Liver (tissue), 9 donors: ENCODE measurements around the gene TCFL5. TPM values are rescaled to one million over a fixed set of nuclear protein-coding genes. Genes with fewer than 3 reads are reported as not detected.

ENCODE experiments used
- DNase-seq: peaks from one replicate; pipeline ENCODE4 v3.0.0-alpha.2; 2017; ENCODE audit warnings: low spot score
- H3K27ac ChIP-seq, 2 donors: one replicate each; pipeline ENCODE4 v1.7.0; 2013; ENCODE audit warnings: inconsistent platforms in 2 of 2, low read length in 2 of 2, control low read depth in 1 of 2, low read depth in 1 of 2, mild to moderate bottlenecking in 1 of 2
- H3K27me3 ChIP-seq, 4 donors: one replicate each; pipeline versions ENCODE4 v1.6.1 to v1.7.0; 2013; ENCODE audit warnings: low read length in 3 of 4, inconsistent platforms in 1 of 4, mild to moderate bottlenecking in 1 of 4, moderate library complexity in 1 of 4; ENCODE audit not compliant: control insufficient read depth in 4 of 4, insufficient read depth in 4 of 4
- H3K36me3 ChIP-seq, 4 donors: one replicate each; pipeline versions ENCODE4 v1.6.1 to v1.7.0; 2013; ENCODE audit warnings: low read length in 3 of 4, mild to moderate bottlenecking in 3 of 4, low read depth in 1 of 4, moderate library complexity in 1 of 4; ENCODE audit not compliant: control insufficient read depth in 4 of 4, insufficient read depth in 3 of 4
- H3K4me1 ChIP-seq, 4 donors: one replicate each; pipeline versions ENCODE4 v1.6.1 to v1.7.0; 2013; ENCODE audit warnings: low read length in 3 of 4, mild to moderate bottlenecking in 3 of 4, moderate library complexity in 1 of 4; ENCODE audit not compliant: control insufficient read depth in 4 of 4, insufficient read depth in 4 of 4
- H3K4me3 ChIP-seq, 3 donors: one replicate each; pipeline versions ENCODE4 v1.6.1 to v1.7.0; 2013; ENCODE audit warnings: low read length in 3 of 3, control low read depth in 1 of 3, low read depth in 1 of 3, mild to moderate bottlenecking in 1 of 3
- H3K9ac ChIP-seq, 2 donors: one replicate each; pipeline ENCODE4 v1.7.0; 2013; ENCODE audit warnings: low read length in 2 of 2, mild to moderate bottlenecking in 2 of 2, moderate library complexity in 2 of 2, control low read depth in 1 of 2, low read depth in 1 of 2
- H3K9me3 ChIP-seq, 4 donors: one replicate each; pipeline versions ENCODE4 v1.6.1 to v1.7.0; 2013; ENCODE audit warnings: low read length in 3 of 4; ENCODE audit not compliant: control insufficient read depth in 4 of 4
- EGR1 ChIP-seq, 2 donors: IDR thresholded peaks; 2 replicates each; pipeline ENCODE4 v1.6.1; 2016 to 2018; ENCODE audit warnings: antibody characterized with exemption in 2 of 2, low read depth in 2 of 2
- FOXA1 ChIP-seq: IDR thresholded peaks from 2 replicates; pipeline ENCODE4 v1.6.1; 2016; ENCODE audit warnings: antibody characterized with exemption
- FOXA2 ChIP-seq: IDR thresholded peaks from 2 replicates; pipeline ENCODE4 v1.6.1; 2016; ENCODE audit warnings: antibody characterized with exemption
- GABPA ChIP-seq, 2 donors: IDR thresholded peaks in 1 of 2; conservative IDR thresholded peaks in 1 of 2; 2 replicates each; pipeline ENCODE4 v1.6.1; 2016; ENCODE audit warnings: antibody characterized with exemption in 2 of 2, mild to moderate bottlenecking in 1 of 2, moderate library complexity in 1 of 2
- HNF4A ChIP-seq, 2 donors: conservative IDR thresholded peaks; 2 replicates each; pipeline ENCODE4 v1.6.1; 2016; ENCODE audit warnings: antibody characterized with exemption in 2 of 2, mild to moderate bottlenecking in 2 of 2
- HNF4G ChIP-seq: IDR thresholded peaks from 2 replicates; pipeline ENCODE4 v1.6.1; 2016; ENCODE audit warnings: antibody characterized with exemption
- JUND ChIP-seq, 2 donors: IDR thresholded peaks; 2 replicates each; pipeline ENCODE4 v1.6.1; 2016; ENCODE audit warnings: antibody characterized with exemption in 2 of 2
- NR2F2 ChIP-seq: IDR thresholded peaks from 2 replicates; pipeline ENCODE4 v1.6.1; 2016; ENCODE audit warnings: antibody characterized with exemption
- RAD21 ChIP-seq, 2 donors: IDR thresholded peaks; 2 replicates each; pipeline ENCODE4 v1.6.1; 2016; ENCODE audit warnings: antibody characterized with exemption in 2 of 2, mild to moderate bottlenecking in 2 of 2
- RXRA ChIP-seq, 2 donors: IDR thresholded peaks; 2 replicates each; pipeline ENCODE4 v1.6.1; 2017 to 2018; ENCODE audit warnings: antibody characterized with exemption in 2 of 2, mild to moderate bottlenecking in 1 of 2
- SP1 ChIP-seq: IDR thresholded peaks from 2 replicates; pipeline ENCODE4 v1.6.1; 2018; ENCODE audit warnings: antibody characterized with exemption, mild to moderate bottlenecking
- TAF1 ChIP-seq: conservative IDR thresholded peaks from 2 replicates; pipeline ENCODE4 v1.6.1; 2016; ENCODE audit warnings: antibody characterized with exemption, mild to moderate bottlenecking
- YY1 ChIP-seq: IDR thresholded peaks from 2 replicates; pipeline ENCODE4 v1.6.1; 2016; ENCODE audit warnings: antibody characterized with exemption, mild to moderate bottlenecking
- WGBS: extraction: QIAGEN DNeasy Blood & Tissue Kit; methylation state at CpG from one replicate; pipeline ENCODE4 v1.1.7; 2013; 5-methylcytosine and 5-hydroxymethylcytosine counted together
- polyA plus RNA-seq, 2 donors: library from polyadenylated mRNA; stranded (reverse) in 1 of 2; unstranded in 1 of 2; fragments of 200-250 nt in 1 of 2; fragments of >200 nt in 1 of 2; fragmentation: Nextera tagmentation in 1 of 2; extraction: Ambion mirVana in 1 of 2; gene quantifications; one replicate each; pipeline versions ENCODE4 v1.2.1 to v1.2.3, GENCODE V29; 2013 to 2015
- total RNA-seq, 2 donors: library from RNA; depleted of rRNA; stranded (reverse); fragments of >200 nt; gene quantifications; one replicate each; pipeline ENCODE4 v1.2.3, GENCODE V29; 2014
- TF ChIP-seq, protein P1 (sequence below): IDR thresholded peaks from 2 replicates; pipeline ENCODE4 v1.6.1; 2016; ENCODE audit warnings: antibody characterized with exemption
- TF ChIP-seq, protein P2 (sequence below): IDR thresholded peaks from 2 replicates; pipeline ENCODE4 v1.6.1; 2016; ENCODE audit warnings: antibody characterized with exemption
- TF ChIP-seq, protein P3 (sequence below): fragments of 150-350 bp; IDR thresholded peaks from 2 replicates; pipeline ENCODE4 v1.5.1; 2017; ENCODE audit warnings: improper control_type of control experiment, low read depth, low read length; ENCODE audit not compliant: missing input control
- TF ChIP-seq, protein P4 (sequence below): IDR thresholded peaks from 2 replicates; pipeline ENCODE4 v1.6.1; 2016; ENCODE audit warnings: antibody characterized with exemption, mild to moderate bottlenecking
- donor health status: healthy.
- donor health status: healthy.
- donor health status: healthy.
- donor health status: healthy.
- donor health status: healthy.

TCFL5 gene
- total and polyA plus RNA-seq, 4 donors, result 0.79 to 3.8 (median 2.2) TPM

DNA sequence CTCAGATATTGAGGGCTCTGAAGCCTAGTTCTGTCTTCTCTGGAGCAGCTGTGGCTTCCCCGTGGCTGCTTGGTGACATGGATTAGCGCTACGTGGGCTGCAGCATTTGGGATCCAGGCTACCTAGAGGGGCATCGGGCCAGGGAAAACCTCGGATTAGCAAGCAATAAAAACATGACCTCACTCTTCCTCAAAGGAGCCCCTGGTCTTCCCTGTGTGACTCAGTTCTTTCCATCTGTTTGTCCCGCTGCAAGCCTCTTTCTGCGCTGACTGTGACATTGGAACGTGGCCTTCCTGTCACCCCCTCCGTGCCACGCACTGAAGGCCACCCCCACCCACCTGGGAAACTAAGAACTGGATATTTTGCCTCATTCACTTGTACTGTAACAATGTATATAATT, 61.7 kb downstream of the TCFL5 start:
- H3K4me3 ChIP-seq, result no peak overlapping the region
- H3K27me3 ChIP-seq, result no peaks in the 10 kb centered on the region
- peaks cover 16 to 52% (median 31%) of the 10 kb centered on the region in 4 donors for H3K4me1 ChIP-seq
- no peaks in the 10 kb centered on the region for H3K9me3 ChIP-seq
- no peak for DNase-seq
- H3K9ac ChIP-seq, result no peak overlapping the region
- no peak overlapping the region for H3K27ac ChIP-seq
- H3K36me3 ChIP-seq, result peaks cover 0 to 15% (median 10%) of the 10 kb centered on the region in 4 donors
- WGBS, result 94% methylated on average over 10 of the region's 10 CpGs
- TF ChIP-seq EGR1 (IDR thresholded peaks at IDR 0.05; ENCODE audit: low read depth in 2 of 2), result no peak
- TF ChIP-seq GABPA (IDR thresholded peaks at IDR 0.05 in 1 of 2, conservative IDR thresholded peaks at IDR 0.05 in 1 of 2), result no peak
- TF ChIP-seq, protein P1, sequence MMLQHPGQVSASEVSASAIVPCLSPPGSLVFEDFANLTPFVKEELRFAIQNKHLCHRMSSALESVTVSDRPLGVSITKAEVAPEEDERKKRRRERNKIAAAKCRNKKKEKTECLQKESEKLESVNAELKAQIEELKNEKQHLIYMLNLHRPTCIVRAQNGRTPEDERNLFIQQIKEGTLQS, result no peak
- no peak for TF ChIP-seq RXRA (IDR thresholded peaks at IDR 0.05)
- no peak for TF ChIP-seq HNF4A (conservative IDR thresholded peaks at IDR 0.05)
- no peak for TF ChIP-seq FOXA2
- no peak for TF ChIP-seq SP1
- TF ChIP-seq, protein P2, sequence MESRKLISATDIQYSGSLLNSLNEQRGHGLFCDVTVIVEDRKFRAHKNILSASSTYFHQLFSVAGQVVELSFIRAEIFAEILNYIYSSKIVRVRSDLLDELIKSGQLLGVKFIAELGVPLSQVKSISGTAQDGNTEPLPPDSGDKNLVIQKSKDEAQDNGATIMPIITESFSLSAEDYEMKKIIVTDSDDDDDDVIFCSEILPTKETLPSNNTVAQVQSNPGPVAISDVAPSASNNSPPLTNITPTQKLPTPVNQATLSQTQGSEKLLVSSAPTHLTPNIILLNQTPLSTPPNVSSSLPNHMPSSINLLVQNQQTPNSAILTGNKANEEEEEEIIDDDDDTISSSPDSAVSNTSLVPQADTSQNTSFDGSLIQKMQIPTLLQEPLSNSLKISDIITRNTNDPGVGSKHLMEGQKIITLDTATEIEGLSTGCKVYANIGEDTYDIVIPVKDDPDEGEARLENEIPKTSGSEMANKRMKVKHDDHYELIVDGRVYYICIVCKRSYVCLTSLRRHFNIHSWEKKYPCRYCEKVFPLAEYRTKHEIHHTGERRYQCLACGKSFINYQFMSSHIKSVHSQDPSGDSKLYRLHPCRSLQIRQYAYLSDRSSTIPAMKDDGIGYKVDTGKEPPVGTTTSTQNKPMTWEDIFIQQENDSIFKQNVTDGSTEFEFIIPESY, result no peak
- no peak for TF ChIP-seq RAD21 (IDR thresholded peaks at IDR 0.05)
- no peak for TF ChIP-seq FOXA1
- TF ChIP-seq NR2F2, result no peak
- TF ChIP-seq, protein P3, sequence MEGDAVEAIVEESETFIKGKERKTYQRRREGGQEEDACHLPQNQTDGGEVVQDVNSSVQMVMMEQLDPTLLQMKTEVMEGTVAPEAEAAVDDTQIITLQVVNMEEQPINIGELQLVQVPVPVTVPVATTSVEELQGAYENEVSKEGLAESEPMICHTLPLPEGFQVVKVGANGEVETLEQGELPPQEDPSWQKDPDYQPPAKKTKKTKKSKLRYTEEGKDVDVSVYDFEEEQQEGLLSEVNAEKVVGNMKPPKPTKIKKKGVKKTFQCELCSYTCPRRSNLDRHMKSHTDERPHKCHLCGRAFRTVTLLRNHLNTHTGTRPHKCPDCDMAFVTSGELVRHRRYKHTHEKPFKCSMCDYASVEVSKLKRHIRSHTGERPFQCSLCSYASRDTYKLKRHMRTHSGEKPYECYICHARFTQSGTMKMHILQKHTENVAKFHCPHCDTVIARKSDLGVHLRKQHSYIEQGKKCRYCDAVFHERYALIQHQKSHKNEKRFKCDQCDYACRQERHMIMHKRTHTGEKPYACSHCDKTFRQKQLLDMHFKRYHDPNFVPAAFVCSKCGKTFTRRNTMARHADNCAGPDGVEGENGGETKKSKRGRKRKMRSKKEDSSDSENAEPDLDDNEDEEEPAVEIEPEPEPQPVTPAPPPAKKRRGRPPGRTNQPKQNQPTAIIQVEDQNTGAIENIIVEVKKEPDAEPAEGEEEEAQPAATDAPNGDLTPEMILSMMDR, result no peak
- no peak for TF ChIP-seq JUND (IDR thresholded peaks at IDR 0.05)
- TF ChIP-seq YY1, result no peak
- no peak for TF ChIP-seq TAF1
- TF ChIP-seq, protein P4, sequence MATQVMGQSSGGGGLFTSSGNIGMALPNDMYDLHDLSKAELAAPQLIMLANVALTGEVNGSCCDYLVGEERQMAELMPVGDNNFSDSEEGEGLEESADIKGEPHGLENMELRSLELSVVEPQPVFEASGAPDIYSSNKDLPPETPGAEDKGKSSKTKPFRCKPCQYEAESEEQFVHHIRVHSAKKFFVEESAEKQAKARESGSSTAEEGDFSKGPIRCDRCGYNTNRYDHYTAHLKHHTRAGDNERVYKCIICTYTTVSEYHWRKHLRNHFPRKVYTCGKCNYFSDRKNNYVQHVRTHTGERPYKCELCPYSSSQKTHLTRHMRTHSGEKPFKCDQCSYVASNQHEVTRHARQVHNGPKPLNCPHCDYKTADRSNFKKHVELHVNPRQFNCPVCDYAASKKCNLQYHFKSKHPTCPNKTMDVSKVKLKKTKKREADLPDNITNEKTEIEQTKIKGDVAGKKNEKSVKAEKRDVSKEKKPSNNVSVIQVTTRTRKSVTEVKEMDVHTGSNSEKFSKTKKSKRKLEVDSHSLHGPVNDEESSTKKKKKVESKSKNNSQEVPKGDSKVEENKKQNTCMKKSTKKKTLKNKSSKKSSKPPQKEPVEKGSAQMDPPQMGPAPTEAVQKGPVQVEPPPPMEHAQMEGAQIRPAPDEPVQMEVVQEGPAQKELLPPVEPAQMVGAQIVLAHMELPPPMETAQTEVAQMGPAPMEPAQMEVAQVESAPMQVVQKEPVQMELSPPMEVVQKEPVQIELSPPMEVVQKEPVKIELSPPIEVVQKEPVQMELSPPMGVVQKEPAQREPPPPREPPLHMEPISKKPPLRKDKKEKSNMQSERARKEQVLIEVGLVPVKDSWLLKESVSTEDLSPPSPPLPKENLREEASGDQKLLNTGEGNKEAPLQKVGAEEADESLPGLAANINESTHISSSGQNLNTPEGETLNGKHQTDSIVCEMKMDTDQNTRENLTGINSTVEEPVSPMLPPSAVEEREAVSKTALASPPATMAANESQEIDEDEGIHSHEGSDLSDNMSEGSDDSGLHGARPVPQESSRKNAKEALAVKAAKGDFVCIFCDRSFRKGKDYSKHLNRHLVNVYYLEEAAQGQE, result no peak
- no peak for TF ChIP-seq HNF4G

DNA sequence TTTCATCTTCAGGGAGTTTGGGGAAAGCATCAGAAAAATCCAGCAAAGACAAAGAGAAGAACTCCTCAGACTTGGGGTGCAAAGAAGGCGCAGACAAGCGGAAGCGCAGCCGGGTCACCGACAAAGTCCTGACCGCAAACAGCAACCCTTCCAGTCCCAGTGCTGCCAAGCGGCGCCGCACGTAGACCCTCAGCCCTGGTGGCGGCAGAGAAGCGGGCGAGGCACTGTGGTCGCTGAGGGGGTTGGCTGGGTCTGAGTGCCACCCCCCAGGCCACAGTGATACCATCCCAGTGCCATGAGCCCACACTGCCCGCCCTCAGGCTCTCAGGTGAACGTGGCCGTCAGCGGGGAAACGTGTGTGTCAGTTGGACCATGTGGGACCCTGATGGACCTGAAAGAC, 62.2 kb downstream of the TCFL5 start:
- Histone ChIP-seq H3K9me3 (no peaks in the 10 kb centered on the region), H3K4me3 (no peak overlapping the region), H3K27me3 (no peaks in the 10 kb centered on the region), H3K9ac (no peak overlapping the region), H3K4me1 (peaks cover 16 to 55% (median 33%) of the 10 kb centered on the region in 4 donors), H3K27ac (no peak overlapping the region), H3K36me3 (peaks cover 0 to 15% (median 10%) of the 10 kb centered on the region in 4 donors)
- DNase-seq, result no peak
- WGBS, result 98% methylated on average over 19 of the region's 19 CpGs
- TF ChIP-seq, protein P4, result no peak
- TF ChIP-seq SP1, result no peak
- TF ChIP-seq FOXA1, result no peak
- no peak for TF ChIP-seq JUND (IDR thresholded peaks at IDR 0.05)
- TF ChIP-seq GABPA (IDR thresholded peaks at IDR 0.05 in 1 of 2, conservative IDR thresholded peaks at IDR 0.05 in 1 of 2), result no peak
- TF ChIP-seq HNF4A (conservative IDR thresholded peaks at IDR 0.05), result no peak
- no peak for TF ChIP-seq RXRA (IDR thresholded peaks at IDR 0.05)
- TF ChIP-seq HNF4G, result no peak
- TF ChIP-seq, protein P3, result no peak
- TF ChIP-seq NR2F2, result no peak
- TF ChIP-seq RAD21 (IDR thresholded peaks at IDR 0.05), result no peak
- no peak for TF ChIP-seq EGR1 (IDR thresholded peaks at IDR 0.05; ENCODE audit: low read depth in 2 of 2)
